OCI-LY7 (cell line): ENCODE data around the gene MYH6. TPM values are rescaled to one million over a fixed set of nuclear protein-coding genes. Genes with fewer than 3 reads are reported as not detected.
"Not testable (repeated sequence)": the region's sequence is repeated elsewhere in the genome, so short reads cannot be mapped to it uniquely, and the experiment has no call there.

Source experiments
- BruUV-seq: library from RNA; stranded (reverse); fragments of 400-500 nt; replicated peaks from 2 replicates; lab custom pipeline; 2021; lab: Mats Ljungman, UMichigan
- CTCF ChIA-PET: fragments of 300-600 bp; sonication (Branson Sonifier 250); formaldehyde crosslinking; loops from one replicate; lab custom pipeline; 2022; ENCODE audit warnings: antibody characterized with exemption; ENCODE audit not compliant: unreplicated experiment; lab: Charles Lee
- POLR2A ChIA-PET: fragments of 300-600 bp; sonication (Branson Sonifier 250); formaldehyde crosslinking; loops from one replicate; lab custom pipeline; 2022; ENCODE audit warnings: antibody characterized with exemption; lab: Charles Lee
- DNase-seq: peaks from one replicate; pipeline ENCODE4 v3.0.0-alpha.2; 2015; ENCODE audit warnings: low spot score
- H2AFZ ChIP-seq: fragments of 200-600 bp; sonication (generic), shearing (Covaris generic); 2 replicates; pipeline ENCODE4 v1.6.1; 2014; ENCODE audit warnings: mild to moderate bottlenecking, antibody characterized with exemption, low read length, moderate library complexity
- H3K27ac ChIP-seq: fragments of 200-600 bp; sonication (generic); 2 replicates; pipeline ENCODE4 v1.5.1; 2014; ENCODE audit warnings: mixed run types, low read depth, mild to moderate bottlenecking, moderate library complexity, low read length, inconsistent platforms; ENCODE audit not compliant: poor library complexity, severe bottlenecking
- H3K36me3 ChIP-seq: fragments of 200-600 bp; sonication (generic); 2 replicates; pipeline ENCODE4 v1.6.1; 2014; ENCODE audit warnings: mild to moderate bottlenecking, antibody characterized with exemption, low read length, moderate library complexity, mixed read lengths; ENCODE audit not compliant: insufficient read depth
- H3K4me1 ChIP-seq: fragments of 200-600 bp; sonication (generic); 2 replicates; pipeline ENCODE4 v1.5.1; 2014; ENCODE audit warnings: mild to moderate bottlenecking, low read length; ENCODE audit not compliant: insufficient read depth, poor library complexity, severe bottlenecking
- H3K4me2 ChIP-seq: fragments of 200-600 bp; sonication (generic); 2 replicates; pipeline ENCODE4 v1.6.1; 2014; ENCODE audit warnings: mild to moderate bottlenecking, low read length
- H3K4me3 ChIP-seq: fragments of 200-600 bp; sonication (generic); 2 replicates; pipeline ENCODE4 v1.5.1; 2014; ENCODE audit warnings: mild to moderate bottlenecking, low read depth, low read length; ENCODE audit not compliant: poor library complexity, severe bottlenecking
- H3K79me2 ChIP-seq: fragments of 200-600 bp; sonication (generic); 2 replicates; pipeline ENCODE4 v1.6.1; 2016; ENCODE audit warnings: low read depth, mild to moderate bottlenecking, low read length, moderate library complexity, mixed read lengths; ENCODE audit not compliant: insufficient read depth
- H3K9me2 ChIP-seq: fragments of 200-600 bp; sonication (generic); 2 replicates; pipeline ENCODE4 v1.6.1; 2016; ENCODE audit warnings: mild to moderate bottlenecking, low read length, mixed read lengths; ENCODE audit not compliant: insufficient read depth
- H3K9me3 ChIP-seq: fragments of 200-600 bp; sonication (generic); 2 replicates; pipeline ENCODE4 v1.6.1; 2014; ENCODE audit warnings: mild to moderate bottlenecking, mixed run types, low read length, mixed read lengths
- H4K20me1 ChIP-seq: fragments of 200-600 bp; sonication (generic); 2 replicates; pipeline ENCODE4 v1.6.1; 2014; ENCODE audit warnings: mild to moderate bottlenecking, antibody characterized with exemption, low read length, moderate library complexity, mixed read lengths; ENCODE audit not compliant: insufficient read depth
- EZH2phosphoT487 ChIP-seq: fragments of 200-600 bp; sonication (generic); IDR thresholded peaks from 2 replicates; pipeline ENCODE4 v1.6.1; 2018; ENCODE audit warnings: low read depth, borderline replicate concordance, mild to moderate bottlenecking, mixed run types, antibody characterized with exemption, low read length, moderate library complexity, mixed read lengths
- intact Hi-C: fragments of 100-400 bp; cut with micrococcal nuclease; formaldehyde crosslinking; loops from one replicate; pipeline ENCODE4 v1.10.0; 2022; ENCODE audit not compliant: unreplicated experiment
- total RNA-seq, 2 experiments: library from RNA; depleted of rRNA in 1 of 2; stranded (reverse); fragments of >200 nt in 1 of 2; shearing (Covaris generic) in 1 of 2; gene quantifications; 2 replicates each; pipeline ENCODE4 v1.2.3, GENCODE V29; 2014 to 2022
- TF ChIP-seq, protein P1 (sequence below): fragments of 200-600 bp; sonication (generic); conservative IDR thresholded peaks from 2 replicates; pipeline ENCODE4 v1.5.1; 2014; ENCODE audit warnings: mild to moderate bottlenecking, antibody characterized with exemption, low read length, moderate library complexity, mixed read lengths

Gene MYH6
- total RNA-seq, 2 experiments from 2014 or later = not detected

DNA sequence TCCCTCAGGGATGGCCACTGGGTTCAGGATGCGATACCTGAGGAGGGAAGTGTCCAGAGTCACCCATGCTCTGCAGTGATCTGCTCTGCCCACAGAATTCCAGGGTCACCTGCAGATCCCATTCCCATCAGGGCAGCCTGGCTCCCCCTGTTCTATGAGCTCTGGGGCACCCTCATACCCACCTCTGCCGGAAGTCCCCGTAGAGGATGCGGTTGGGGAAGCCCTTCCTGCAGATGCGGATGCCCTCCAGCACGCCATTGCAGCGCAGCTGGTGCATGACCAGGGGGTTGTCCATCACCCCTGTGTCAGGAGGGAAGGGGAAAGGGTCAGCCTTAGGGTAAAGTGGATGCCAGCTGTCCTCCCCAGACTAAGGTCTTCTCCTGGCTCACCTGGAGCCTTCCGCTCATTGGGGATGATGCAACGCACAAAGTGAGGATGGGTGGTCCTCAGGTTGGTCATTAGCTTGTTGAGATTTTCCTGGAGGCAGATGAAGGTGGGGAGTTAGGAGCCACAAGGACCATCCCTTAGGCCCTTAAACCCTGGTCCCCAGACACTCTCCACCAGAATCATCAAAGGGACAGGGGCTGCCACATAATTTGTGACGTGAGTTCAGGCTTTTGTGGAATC lies 11.2 kb downstream of the MYH6 start:
- Histone ChIP-seq H2AFZ (no peak overlapping the region), H4K20me1 (no peaks in the 10 kb centered on the region), H3K4me2 (no peak overlapping the region), H3K4me1 (no peaks in the 10 kb centered on the region), H3K4me3 (no peak overlapping the region), H3K36me3 (no peaks in the 10 kb centered on the region), H3K9me3 (no peaks in the 10 kb centered on the region), H3K27ac (no peak overlapping the region), H3K9me2 (no peaks in the 10 kb centered on the region), H3K79me2 (no peaks in the 10 kb centered on the region)
- BruUV-seq = no TSS peak
- intact Hi-C loops = no loop called here
- CTCF ChIA-PET = no interaction called here
- POLR2A ChIA-PET = no interaction called here
- no peak for TF ChIP-seq EZH2phosphoT487
- TF ChIP-seq, protein P1, sequence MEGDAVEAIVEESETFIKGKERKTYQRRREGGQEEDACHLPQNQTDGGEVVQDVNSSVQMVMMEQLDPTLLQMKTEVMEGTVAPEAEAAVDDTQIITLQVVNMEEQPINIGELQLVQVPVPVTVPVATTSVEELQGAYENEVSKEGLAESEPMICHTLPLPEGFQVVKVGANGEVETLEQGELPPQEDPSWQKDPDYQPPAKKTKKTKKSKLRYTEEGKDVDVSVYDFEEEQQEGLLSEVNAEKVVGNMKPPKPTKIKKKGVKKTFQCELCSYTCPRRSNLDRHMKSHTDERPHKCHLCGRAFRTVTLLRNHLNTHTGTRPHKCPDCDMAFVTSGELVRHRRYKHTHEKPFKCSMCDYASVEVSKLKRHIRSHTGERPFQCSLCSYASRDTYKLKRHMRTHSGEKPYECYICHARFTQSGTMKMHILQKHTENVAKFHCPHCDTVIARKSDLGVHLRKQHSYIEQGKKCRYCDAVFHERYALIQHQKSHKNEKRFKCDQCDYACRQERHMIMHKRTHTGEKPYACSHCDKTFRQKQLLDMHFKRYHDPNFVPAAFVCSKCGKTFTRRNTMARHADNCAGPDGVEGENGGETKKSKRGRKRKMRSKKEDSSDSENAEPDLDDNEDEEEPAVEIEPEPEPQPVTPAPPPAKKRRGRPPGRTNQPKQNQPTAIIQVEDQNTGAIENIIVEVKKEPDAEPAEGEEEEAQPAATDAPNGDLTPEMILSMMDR = no peak
- DNase-seq = no peak

DNA sequence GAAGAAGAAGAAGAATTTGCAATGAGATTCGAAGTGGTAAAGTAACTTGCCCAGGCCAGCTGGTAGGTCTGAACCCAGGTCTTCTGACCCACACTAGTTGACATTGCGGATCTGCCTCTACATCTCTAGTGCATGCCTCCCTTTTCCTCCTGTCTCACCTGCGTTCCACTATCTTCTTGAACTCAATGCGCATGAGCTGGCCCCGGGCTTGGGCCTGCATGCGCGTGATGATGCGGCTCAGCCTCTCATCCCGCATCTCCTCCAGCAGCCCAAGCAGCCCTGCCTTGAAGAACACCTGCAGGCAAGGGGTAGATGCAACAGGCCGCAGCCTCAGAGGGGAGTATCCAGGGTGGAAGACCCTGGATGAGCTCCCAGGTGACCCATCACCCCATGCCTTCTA lies 11.9 kb downstream of the MYH6 start:
- H4K20me1 ChIP-seq = no peaks in the 10 kb centered on the region

DNA sequence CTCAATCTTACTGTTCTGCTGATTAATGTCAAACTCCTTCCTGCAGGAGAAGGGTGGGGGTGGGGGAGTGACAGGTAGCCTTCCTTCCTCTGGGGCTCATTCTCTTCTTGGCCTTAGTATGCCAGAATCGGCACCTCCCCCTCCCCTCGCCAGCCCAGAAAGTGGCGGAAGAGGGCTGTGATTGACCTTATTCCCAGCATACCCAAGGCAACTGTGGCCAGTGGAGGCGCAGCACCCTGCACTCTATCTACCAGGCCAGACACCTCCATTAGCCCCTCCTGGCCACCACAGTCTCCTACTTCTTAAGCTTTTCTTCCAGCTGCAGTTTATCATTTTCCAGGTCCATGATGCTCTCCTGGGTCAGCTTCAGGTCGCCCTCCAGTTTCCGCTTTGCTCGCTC lies 15.5 kb downstream of the MYH6 start:
- Histone ChIP-seq H4K20me1 (no peaks in the 10 kb centered on the region), H3K4me3 (no peak overlapping the region), H3K27ac (no peak overlapping the region), H3K9me3 (no peaks in the 10 kb centered on the region), H2AFZ (no peak overlapping the region), H3K4me2 (no peak overlapping the region), H3K36me3 (no peaks in the 10 kb centered on the region), H3K79me2 (no peaks in the 10 kb centered on the region), H3K9me2 (no peaks in the 10 kb centered on the region), H3K4me1 (no peaks in the 10 kb centered on the region)
- DNase-seq = no peak
- TF ChIP-seq, protein P1 = no peak
- TF ChIP-seq EZH2phosphoT487 = no peak
- CTCF ChIA-PET = no interaction called here
- no TSS peak for BruUV-seq
- intact Hi-C loops = no loop called here
- POLR2A ChIA-PET = no interaction called here

More for the DNA sequence above, 11.9 kb downstream of the MYH6 start:
- Histone ChIP-seq H3K9me3 (no peaks in the 10 kb centered on the region), H3K4me1 (no peaks in the 10 kb centered on the region), H3K36me3 (no peaks in the 10 kb centered on the region), H3K9me2 (no peaks in the 10 kb centered on the region), H2AFZ (no peak overlapping the region), H3K4me2 (no peak overlapping the region), H3K79me2 (no peaks in the 10 kb centered on the region), H3K4me3 (no peak overlapping the region), H3K27ac (no peak overlapping the region)
- CTCF ChIA-PET = no interaction called here
- POLR2A ChIA-PET = no interaction called here
- TF ChIP-seq EZH2phosphoT487 = no peak
- TF ChIP-seq, protein P1 = no peak
- intact Hi-C loops = no loop called here
- DNase-seq = no peak
- BruUV-seq = no TSS peak

DNA sequence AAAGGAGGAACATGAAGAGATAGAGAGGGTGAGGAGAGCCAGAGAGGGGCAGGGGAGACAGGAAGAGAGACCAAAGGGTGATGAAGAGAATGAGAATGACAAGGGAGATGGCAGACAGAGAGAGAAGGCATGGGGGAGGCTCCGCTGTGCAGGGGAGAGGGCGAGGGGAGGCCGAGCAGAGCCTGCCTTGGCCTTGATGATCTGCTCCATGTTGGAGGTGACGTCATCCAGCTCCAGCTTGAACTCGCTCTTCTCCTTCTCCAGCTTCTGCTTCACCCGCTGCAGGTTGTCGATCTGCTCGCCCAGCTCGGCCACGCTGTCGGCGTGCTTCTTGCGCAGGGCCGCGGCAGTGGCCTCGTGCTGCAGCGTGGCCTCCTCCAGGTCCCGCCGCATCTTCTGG lies 18.2 kb downstream of the MYH6 start:
- intact Hi-C loops = not testable (repeated sequence)
- CTCF ChIA-PET = interaction anchor here (0.5 kb wide), 1 partner anchor 20 kb away, joined by 3 read pairs; no protein-coding TSS in a partner anchor

More for the DNA sequence above, 18.2 kb downstream of the MYH6 start:
- H3K4me3 ChIP-seq, H3K9me3 ChIP-seq, DNase-seq, POLR2A ChIA-PET, H2AFZ ChIP-seq, H3K27ac ChIP-seq, H3K79me2 ChIP-seq, H3K9me2 ChIP-seq, H3K36me3 ChIP-seq, H3K4me1 ChIP-seq, H4K20me1 ChIP-seq, H3K4me2 ChIP-seq, BruUV-seq: not testable (repeated sequence)
